A549 (cell line): ENCODE results near the gene TMEM154.

Experiments used
- POLR2A ChIP-seq: IDR thresholded peaks from 2 replicates; pipeline ENCODE4 v1.6.1; 2012; ENCODE audit warnings: mild to moderate bottlenecking, low read length
- RAD21 ChIP-seq, 2 experiments: fragments of >200 bp in 1 of 2; sonication (Bioruptor Twin) in 1 of 2; formaldehyde crosslinking in 1 of 2; IDR thresholded peaks in 1 of 2; conservative IDR thresholded peaks in 1 of 2; 2 replicates in 1 of 2; 3 replicates in 1 of 2; pipeline ENCODE4 v1.6.1; 2012 to 2018; ENCODE audit warnings: inconsistent platforms in 1 of 2
- RCOR1 ChIP-seq: fragments of 150-350 bp; IDR thresholded peaks from 2 replicates; pipeline ENCODE4 v1.6.1; 2014; ENCODE audit warnings: antibody characterized with exemption, low read length, low read depth
- TF ChIP-seq, protein P1 (sequence below): fragments of >200 bp; sonication (Bioruptor Twin); formaldehyde crosslinking; IDR thresholded peaks from 3 replicates; pipeline ENCODE4 v1.5.1; 2016
- TF ChIP-seq, protein P2 (sequence below): fragments of 200-600 bp; sonication (generic); IDR thresholded peaks from 2 replicates; pipeline ENCODE4 v1.6.1; 2016; ENCODE audit warnings: antibody characterized with exemption, mild to moderate bottlenecking, moderate library complexity

DNA sequence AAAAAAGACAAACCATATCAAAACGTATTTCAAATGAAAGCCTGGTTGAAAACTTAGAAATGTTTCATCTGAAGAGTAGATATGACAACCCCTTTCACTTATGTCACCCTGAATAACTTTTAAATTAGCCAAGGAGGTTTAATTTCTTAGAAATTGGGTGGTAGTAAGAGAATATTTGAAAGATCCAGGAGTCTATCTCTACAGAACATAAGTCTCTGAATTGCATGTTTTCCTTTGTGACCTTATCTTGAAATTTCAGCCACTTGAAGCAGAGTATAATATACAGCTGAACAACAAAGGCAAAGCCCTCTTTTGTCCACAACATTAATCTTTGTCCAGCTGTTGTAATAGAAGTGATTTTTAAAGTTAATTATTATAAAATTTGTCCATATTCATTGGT lies 49.5 kb downstream of the TMEM154 start:
- TF ChIP-seq, protein P1, sequence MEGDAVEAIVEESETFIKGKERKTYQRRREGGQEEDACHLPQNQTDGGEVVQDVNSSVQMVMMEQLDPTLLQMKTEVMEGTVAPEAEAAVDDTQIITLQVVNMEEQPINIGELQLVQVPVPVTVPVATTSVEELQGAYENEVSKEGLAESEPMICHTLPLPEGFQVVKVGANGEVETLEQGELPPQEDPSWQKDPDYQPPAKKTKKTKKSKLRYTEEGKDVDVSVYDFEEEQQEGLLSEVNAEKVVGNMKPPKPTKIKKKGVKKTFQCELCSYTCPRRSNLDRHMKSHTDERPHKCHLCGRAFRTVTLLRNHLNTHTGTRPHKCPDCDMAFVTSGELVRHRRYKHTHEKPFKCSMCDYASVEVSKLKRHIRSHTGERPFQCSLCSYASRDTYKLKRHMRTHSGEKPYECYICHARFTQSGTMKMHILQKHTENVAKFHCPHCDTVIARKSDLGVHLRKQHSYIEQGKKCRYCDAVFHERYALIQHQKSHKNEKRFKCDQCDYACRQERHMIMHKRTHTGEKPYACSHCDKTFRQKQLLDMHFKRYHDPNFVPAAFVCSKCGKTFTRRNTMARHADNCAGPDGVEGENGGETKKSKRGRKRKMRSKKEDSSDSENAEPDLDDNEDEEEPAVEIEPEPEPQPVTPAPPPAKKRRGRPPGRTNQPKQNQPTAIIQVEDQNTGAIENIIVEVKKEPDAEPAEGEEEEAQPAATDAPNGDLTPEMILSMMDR, result no peak
- TF ChIP-seq, protein P2, sequence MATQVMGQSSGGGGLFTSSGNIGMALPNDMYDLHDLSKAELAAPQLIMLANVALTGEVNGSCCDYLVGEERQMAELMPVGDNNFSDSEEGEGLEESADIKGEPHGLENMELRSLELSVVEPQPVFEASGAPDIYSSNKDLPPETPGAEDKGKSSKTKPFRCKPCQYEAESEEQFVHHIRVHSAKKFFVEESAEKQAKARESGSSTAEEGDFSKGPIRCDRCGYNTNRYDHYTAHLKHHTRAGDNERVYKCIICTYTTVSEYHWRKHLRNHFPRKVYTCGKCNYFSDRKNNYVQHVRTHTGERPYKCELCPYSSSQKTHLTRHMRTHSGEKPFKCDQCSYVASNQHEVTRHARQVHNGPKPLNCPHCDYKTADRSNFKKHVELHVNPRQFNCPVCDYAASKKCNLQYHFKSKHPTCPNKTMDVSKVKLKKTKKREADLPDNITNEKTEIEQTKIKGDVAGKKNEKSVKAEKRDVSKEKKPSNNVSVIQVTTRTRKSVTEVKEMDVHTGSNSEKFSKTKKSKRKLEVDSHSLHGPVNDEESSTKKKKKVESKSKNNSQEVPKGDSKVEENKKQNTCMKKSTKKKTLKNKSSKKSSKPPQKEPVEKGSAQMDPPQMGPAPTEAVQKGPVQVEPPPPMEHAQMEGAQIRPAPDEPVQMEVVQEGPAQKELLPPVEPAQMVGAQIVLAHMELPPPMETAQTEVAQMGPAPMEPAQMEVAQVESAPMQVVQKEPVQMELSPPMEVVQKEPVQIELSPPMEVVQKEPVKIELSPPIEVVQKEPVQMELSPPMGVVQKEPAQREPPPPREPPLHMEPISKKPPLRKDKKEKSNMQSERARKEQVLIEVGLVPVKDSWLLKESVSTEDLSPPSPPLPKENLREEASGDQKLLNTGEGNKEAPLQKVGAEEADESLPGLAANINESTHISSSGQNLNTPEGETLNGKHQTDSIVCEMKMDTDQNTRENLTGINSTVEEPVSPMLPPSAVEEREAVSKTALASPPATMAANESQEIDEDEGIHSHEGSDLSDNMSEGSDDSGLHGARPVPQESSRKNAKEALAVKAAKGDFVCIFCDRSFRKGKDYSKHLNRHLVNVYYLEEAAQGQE, result no peak
- TF ChIP-seq RCOR1, result no peak
- TF ChIP-seq POLR2A, result no peak
- no peak for TF ChIP-seq RAD21 (conservative IDR thresholded peaks at IDR 0.05 in 1 of 2, IDR thresholded peaks at IDR 0.05 in 1 of 2)
